Anterior cingulate cortex (tissue), 58 donors: ENCODE measurements around the gene KCNQ4.

Experiments used
- DNase-seq, 58 donors: peaks; one replicate each; lab custom pipeline; 2025; lab: John Stamatoyannopoulos, UW

KCNQ4 gene

DNA sequence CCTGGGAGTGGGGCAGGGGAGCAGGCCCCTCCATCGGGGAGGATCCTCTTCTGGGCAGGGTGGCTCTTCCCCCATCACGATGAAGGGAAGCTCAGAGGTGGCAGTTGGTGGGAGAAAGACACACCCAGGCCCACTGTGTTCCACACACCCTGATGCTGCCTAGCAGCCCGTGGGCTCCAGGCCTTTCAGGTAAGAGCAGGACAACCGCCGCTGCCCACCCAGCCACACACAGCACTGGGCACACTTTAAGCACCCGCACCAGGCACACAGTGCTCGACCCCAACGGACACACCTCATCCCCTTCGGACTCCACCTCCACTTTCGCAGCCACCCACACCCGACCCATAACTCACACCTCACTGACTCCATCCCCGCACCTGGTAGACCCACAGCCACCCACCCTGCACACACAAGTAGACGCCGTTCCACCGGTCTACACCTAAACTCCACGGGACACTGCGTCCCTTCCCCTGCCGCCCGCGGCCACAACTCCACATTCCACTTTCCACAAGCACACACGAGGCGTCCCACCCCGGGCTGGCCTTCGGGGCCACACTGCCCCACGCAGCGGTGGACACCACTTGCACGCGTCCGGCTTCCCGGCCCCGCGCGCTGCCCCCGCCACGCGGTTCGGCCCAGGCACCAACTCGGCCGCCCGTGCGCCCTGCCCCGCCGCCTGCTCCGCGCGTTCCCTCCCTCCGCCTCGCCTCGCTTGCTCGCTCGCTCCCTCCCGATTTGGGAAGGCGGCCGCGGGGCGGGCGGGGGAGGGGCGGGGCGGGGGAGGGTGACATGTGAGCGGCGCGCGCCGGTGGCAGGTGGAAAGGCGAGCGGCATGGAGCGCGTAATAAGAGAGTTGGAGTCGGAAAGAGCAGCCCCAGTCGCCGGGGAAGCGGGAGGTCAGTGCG lies at the start of gene KCNQ4:
Gene KCNQ4 (plus strand): TSS at position 787 of the 905 bp plus-strand sequence. CDS start 307 bp downstream, outside the sequence.
- DNase-seq: peak in 14 of 58 donors; percentile 11 to 36 (median 23)

DNA sequence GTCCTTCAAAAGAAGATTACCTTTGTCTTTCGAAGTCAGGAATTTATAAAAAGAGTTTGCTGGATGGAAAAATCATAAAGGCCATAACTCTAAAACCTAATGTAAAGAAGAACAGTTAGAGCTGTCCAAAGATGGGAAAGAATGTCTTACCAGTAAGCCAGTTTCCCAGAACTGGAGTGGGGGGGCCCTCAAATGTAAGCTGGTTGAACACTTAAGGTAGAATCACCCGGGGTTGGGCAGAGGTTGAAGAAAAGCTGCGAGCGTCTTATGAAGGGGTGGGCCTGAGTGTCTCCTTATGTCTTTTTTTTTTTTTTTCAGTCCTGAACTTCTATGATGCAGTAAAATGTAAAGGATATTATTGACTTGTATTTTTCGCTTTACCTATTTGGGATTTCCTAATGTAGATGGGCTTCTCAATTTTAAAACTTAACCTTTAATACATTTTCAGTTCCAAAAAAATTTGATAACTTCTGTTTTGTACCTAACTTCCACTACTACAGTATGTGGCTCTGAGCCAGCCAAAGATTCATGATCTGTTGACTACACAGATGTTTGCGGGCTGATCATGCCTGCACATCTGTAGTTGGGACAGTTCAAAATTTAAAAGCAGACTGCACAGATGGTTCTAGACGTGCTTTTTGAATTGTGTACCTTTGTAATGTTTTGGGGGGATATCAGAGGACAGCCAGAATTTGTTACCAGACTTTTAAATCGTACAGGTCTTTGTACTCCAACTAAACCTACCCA lies 48.5 kb upstream of the KCNQ4 start:
- no peak for DNase-seq

DNA sequence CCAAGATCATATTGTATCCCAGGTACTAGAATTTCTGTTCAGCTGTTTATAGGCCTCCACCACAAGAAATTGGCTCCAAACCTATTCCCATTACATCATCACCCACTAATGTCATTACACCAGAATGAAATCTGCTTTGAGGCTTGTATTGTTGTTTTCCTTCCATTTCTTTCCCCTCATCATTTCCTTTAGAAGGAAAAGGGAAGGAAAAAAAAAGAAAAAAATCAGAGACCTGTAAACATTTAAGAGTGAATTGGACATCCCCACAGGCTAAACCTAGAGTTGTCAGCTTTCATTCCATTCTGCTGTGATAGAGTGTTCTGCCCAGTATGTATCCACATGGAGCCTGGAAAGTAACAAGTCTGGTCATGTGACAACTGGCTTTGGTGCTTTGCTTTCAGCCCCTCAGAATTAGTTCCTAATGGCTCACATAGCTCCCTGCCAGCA lies 47.5 kb upstream of the KCNQ4 start:
- peak in 4 of 58 donors; percentile 11 to 46 (median 26) for DNase-seq

DNA sequence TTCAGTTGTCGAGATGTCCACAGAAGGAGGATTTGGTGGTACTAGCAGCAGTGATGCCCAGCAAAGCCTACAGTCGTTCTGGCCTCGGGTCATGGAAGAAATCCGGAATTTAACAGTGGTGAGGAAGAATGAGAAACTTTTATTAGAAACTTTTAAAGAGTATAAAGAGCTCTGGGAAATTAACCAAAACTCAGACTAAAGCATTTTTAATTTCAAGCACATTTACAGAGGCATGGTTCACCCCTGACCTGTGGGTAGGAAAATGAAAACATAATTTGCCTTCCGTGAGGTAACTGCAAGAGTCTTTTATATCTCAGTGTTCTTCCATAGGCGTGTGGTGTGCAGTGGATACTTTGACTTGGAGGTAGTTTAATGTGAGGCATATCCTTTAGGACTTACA lies 44.8 kb upstream of the KCNQ4 start:
- DNase-seq: no peak

DNA sequence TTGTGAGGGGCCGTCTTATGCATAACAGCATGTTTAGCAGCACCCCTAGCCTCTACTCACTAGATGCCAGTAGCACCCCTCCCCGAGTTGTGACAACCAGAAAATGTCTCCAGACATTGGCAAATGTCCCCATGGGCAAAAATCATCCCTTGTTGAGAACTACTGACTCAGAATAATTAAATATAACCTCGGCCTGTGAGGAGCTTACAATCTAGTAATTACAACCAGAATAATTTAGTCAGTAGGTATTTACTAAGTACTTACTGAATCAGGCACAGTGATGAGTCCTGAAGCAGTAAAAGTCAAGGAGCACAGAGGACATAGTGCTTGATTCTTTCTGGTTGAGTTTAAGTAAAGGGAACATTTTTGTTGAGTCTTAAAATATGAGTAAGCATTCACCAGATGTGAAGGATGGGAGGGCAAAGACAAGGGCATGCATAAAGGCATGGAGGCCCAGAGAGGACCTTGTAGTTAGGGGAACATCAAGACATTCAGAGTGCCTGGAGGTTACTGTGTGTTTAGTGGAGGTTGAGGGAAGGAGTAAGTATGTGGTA lies 44.1 kb upstream of the KCNQ4 start:
- no peak for DNase-seq

DNA sequence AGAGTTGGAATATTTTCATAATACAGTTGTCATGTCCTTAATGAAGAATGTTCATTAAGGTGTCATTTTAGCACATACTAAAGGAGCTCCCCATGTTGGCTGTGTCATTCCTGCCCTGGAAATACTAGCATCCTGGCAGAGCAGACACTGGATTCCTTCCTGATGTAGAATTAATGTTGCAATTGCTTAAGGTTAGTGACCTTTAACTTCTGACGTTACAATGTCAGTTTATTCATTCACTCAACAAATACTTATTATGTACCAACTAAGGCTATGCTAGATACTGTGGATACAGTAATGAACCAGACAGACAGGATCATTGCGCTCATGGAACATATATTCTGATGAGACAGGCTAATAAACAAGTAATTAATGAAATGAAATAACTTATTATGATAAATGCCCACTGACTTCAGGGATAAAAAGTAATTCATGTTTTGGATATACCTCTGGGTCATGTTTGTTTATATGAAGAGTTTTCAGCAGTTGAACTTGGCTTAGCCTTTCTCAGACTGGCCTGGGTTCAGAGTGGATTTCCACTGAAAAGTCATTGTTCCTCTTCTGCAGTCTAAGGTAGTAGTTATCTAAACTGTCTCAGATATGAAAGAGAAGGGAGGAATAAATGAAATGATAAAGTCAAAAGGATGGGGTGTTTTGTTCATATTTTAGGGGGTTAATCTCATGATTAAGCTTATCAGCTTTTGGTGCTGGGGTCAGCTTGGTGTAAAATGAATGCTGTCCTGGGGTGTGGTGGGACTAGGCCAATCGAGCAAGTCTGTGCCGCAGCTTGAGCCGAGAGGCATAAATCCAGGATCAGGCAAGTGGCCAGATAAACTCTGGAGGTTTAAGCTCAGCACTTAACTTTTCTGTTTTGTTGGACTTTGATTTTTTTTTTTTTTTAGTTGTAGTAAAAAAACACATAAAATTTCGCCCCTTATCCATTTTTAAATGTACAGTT lies 43.3 kb upstream of the KCNQ4 start:
- DNase-seq: no peak

DNA sequence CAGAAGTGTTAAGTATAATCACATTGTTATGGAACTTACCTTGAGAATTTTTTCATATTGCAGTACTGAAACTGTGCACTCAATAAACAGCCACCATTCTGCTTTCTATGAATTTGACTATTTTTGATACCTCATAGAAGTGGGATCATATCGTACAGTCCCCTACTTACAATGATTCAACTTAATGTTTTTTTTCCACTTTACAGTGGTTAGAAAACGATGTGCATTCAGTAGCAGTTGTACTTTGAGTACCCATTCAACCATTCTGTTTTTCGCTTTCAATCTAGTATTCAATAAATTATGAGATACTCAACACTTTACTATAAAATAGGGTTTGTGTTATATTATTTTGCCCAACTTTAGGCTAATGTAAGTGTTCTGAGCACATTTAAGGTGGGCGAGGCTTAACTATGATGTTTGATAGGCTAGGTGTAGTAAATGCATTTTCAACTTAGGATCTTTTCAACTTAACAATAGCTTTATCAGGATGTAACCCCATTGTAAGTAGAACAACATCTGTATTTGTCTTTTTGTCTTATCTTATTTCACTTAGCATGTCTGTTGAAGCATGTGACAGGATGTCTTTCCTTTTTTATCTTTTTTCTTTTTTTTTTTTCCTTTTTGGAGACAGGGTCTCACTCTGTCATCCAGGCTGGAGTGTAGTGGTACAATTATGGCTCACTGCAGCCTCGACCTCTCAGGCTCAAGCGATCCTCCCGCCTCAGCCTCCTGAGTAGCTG lies 42.4 kb upstream of the KCNQ4 start:
- DNase-seq: no peak

DNA sequence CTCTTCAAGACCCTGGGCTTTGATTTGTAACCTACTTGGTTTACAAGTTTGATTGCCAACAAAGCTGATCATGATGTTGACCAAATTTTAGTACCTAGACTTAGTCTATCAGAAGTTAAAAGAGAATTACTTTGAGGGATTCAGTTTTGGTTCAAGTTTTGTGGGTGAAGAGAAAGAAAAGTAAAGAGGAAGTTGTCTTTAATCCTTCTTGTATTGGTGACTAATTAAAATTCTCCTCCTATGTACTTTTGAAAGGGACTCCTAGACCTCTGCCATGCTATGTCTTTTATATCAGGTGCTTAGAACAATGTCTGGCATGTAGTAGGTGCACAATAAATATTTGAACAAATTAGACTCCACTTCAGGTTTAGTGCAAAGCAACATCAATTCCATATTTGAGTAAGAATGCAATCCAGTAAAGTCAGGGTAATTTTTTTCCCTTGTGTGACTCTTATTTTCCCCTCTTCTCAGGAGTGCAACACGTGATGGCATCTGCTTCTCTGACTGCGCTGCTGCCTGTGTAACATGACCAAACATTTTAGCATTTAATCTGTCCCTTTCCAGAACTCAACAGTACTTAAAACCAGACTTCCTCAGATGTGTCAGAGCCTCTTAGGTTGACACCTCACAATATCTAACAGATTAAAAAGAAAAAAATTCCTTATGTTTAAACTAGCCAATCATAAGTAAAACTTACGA lies 41.1 kb upstream of the KCNQ4 start:
- DNase-seq: no peak

DNA sequence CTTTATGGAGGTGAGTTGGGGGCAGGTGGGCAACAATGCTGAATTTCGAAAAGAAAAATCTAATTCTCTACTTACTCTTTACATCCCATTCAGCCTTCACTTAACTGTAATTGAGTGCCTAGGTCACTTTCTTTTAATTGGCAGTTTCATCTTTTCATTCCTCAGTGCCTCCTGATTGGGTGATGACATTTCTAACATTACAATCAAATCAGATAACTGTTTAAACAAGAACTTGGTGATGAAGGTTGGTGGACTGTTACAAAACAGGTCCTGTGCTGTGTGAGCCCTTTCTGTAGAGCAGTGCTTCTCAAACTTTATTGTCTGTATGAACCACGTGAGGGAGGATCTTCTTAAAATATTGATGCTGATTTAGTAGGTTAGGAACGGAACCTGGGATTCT lies 40.1 kb upstream of the KCNQ4 start:
- no peak for DNase-seq

DNA sequence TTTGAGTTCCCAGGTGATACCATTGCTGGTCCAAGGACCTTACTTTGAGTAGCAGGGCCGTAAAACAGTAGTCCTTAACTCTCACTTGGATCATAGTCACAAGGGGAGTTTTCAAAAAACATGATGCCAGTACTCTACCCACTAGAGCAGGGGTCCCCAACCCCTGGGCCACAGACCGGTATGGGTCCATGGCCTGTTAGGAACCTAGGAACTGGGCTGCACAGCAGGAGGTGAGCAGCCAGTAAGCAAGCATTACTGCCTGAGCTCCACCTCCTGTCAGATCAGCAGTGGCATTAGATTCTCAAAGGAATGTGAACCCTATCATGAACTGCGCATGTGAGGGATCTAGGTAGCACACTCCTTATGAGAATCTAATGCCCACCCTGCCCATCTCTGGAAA lies 39.7 kb upstream of the KCNQ4 start:
- no peak for DNase-seq

DNA sequence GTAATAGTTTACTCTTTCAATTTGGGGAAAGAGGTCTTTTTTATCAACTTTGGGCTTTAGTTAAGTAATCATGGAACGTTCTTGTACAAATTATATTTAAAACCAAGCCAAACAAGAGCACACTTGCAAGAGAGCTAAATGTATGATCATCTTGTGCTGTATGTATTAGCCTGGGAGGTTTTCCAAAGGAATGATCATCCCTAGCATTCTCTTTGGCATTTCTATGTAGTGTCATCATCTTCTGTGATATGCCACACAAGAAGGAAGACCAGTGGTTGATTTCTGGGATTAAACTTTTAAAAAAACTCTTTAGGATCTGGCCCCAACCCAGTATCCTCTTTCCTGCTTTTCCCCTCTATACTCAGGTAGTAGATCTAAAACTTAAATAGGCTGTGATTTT lies 38.4 kb upstream of the KCNQ4 start:
- DNase-seq: no peak

DNA sequence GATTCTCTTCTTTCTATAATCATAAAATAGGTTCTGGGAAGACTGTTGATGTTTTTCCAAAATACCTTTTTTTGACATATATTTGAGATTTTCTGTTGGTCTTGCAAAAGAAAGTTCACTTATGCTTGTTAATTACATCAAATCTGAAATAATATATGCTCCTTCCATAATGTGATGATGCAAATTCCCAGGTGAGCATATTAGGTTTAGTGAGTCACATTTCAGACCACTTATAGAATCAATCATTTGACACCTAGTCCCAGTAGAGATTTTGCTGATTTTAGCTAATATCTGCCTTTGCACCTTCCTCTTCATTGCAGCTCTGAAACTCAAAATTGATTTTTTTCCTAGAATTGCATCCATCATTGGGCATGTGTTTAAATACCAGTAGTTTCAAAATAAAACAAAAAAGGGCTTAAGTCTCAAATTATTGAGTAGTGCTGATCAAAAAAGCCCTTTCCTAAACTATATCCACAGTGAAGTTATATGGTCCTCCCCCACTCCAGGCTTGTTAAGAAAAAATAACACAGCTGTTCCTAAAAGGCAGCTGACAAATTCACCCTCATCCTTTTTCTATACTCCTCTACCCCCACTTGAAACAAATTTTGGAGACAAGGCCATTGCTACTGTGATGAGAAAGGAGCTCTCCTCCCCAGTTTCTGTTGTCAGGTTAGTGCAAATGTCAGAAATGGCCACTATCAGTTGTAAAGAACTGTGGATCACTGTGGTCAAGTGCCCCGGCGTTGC lies 37.1 kb upstream of the KCNQ4 start:
- no peak for DNase-seq

DNA sequence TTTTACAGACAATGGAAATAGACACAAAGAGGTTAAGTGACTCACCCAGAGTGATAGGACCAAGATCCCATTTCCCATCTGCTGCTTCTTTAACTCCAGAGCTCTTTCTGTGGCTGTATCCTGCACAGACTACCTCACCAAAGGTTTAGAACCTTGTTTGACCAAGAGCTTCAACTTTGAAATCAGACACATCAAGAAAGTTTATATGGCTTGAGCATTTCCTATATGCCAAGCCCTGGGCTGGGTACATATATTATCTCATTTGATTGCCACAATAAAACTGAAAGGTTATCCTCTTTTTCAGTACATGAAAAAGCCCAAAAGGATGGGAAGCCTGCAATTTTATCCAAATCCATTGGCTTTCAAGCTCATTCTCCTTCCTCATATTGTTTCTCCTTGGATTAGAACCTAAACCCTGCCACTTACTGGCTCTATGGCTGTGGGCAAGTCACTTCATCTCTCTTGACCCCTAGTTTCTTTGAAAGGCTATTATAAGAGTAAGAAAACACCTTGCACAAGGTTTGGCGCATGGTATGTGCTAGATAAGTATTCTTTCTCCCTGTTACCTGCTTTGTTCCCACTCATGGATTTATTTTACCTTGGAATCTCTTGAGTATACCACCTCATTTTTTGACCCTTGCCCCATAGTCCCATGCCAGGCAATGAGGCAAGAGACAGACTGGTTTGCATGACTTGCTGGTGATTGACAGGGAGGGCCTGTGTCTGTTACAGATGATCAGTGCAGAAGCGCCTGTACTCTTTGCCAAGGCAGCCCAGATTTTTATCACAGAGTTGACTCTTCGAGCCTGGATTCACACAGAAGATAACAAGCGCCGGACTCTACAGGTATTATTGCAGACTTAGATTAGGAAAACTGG lies 34.5 kb upstream of the KCNQ4 start:
- DNase-seq: no peak

DNA sequence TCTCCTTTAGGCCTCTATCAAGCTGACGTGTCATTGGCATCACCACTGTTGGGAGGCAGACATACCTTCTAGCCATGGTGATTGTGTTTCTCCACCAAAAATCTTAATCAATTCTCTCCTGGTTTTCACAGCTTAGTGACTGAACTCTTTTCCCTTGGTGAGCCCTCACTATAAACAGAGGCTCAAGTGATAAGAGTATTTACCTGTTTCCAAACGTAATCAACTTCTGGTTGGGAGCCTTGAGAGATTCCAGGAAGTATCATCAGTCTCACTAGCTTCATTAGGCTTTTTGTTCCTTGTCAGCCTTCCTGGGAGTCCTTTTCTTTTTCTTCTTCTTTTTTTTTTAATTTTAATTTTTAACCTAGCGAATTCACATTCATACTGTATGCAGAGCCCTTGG lies 33.8 kb upstream of the KCNQ4 start:
- DNase-seq: no peak

DNA sequence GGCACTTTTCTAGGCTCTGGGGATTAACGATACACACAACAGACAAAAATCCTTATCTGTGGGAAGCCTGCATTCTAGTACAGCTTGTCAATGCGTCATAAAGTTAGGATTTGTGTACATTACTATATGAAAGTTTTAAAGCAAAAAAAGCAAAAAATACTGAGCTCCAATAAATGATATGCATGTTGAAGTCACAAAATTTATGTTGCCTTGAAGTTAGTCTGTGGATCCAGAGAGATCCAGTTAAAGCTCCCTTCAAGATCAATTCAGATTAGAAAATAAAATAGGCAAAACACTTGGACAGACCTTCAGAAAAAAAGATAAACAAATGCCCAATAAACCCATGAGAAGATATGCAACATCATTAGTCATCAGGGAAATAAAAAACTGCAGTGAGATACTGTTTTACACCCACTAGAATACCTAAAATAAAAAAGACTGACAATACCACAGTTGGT lies 33.1 kb upstream of the KCNQ4 start:
- no peak for DNase-seq

DNA sequence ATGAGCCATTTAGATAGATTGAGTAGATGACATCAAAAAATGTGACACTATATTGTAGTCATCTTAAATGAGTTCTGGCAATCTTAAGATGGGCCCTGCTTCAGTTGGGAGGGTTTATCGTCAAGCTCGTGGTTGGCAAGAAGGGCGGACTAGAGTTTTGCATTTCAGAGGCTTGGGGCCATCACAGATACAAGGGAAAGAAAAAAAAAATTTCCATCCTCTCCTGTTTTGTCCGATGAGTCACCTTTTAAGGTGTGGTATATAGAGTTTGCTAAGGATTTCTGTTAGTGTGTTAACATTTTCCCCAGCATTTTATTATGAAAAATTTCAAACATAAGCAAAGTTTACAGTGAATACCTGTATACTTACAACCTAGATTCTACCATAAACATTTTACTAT lies 31.8 kb upstream of the KCNQ4 start:
- no peak for DNase-seq
